GM23338 (cell line): ENCODE data around the gene BCL2. TPM values are rescaled to one million over a fixed set of nuclear protein-coding genes. Genes with fewer than 3 reads are reported as not detected.

Experiments used
- ATAC-seq: fragments of 200-7000 bp; cut with Tn5 transposase; 3 replicates; pipeline ENCODE4 v1.9.1; 2020
- DNase-seq: peaks from one replicate; pipeline ENCODE4 v3.0.0-alpha.2; 2015; ENCODE audit warnings: low spot score
- H2AFZ ChIP-seq: fragments of 200-600 bp; sonication (generic); 2 replicates; pipeline ENCODE4 v1.8.0; 2016; ENCODE audit warnings: antibody characterized with exemption, mild to moderate bottlenecking, moderate library complexity
- H3F3A ChIP-seq: fragments of 200-600 bp; sonication (generic); replicated peaks from 2 replicates; pipeline ENCODE4 v1.8.0; 2017; ENCODE audit warnings: antibody characterized with exemption, mixed run types, low read depth
- H3K27ac ChIP-seq: fragments of 200-600 bp; sonication (generic); 2 replicates; pipeline ENCODE4 v1.6.1; 2016; ENCODE audit warnings: low read depth
- H3K27me3 ChIP-seq: fragments of 200-600 bp; sonication (generic); 2 replicates; pipeline ENCODE4 v1.8.0; 2016; ENCODE audit warnings: mild to moderate bottlenecking, mixed run types, moderate library complexity; ENCODE audit not compliant: insufficient read depth
- H3K36me3 ChIP-seq: fragments of 200-600 bp; sonication (generic); 2 replicates; pipeline ENCODE4 v1.8.0; 2016; ENCODE audit warnings: mild to moderate bottlenecking; ENCODE audit not compliant: insufficient read depth
- H3K4me1 ChIP-seq: fragments of 200-600 bp; sonication (generic); 2 replicates; pipeline ENCODE4 v1.8.0; 2016; ENCODE audit warnings: mild to moderate bottlenecking, moderate library complexity; ENCODE audit not compliant: insufficient read depth
- H3K4me2 ChIP-seq: fragments of 200-600 bp; sonication (generic); 2 replicates; pipeline ENCODE4 v1.7.1; 2017; ENCODE audit warnings: mixed run types
- H3K4me3 ChIP-seq: fragments of 200-600 bp; sonication (generic); 2 replicates; pipeline ENCODE4 v1.6.1; 2016; ENCODE audit warnings: mixed run types
- H3K79me2 ChIP-seq: fragments of 200-600 bp; sonication (generic); replicated peaks from 2 replicates; pipeline ENCODE4 v1.8.0; 2017; ENCODE audit warnings: mild to moderate bottlenecking; ENCODE audit not compliant: insufficient read depth
- H3K9me2 ChIP-seq: fragments of 200-600 bp; sonication (generic); 2 replicates; pipeline ENCODE4 v1.8.0; 2017; ENCODE audit not compliant: insufficient read depth
- H4K20me1 ChIP-seq: fragments of 200-600 bp; sonication (generic); replicated peaks from 2 replicates; pipeline ENCODE4 v1.8.0; 2017; ENCODE audit warnings: mild to moderate bottlenecking; ENCODE audit not compliant: insufficient read depth
- H3K27ac Mint-ChIP-seq: 2 replicates; pipeline ENCODE4 v1.8.0; 2020; ENCODE audit warnings: inconsistent platforms, mild to moderate bottlenecking, moderate library complexity, mixed read lengths
- H3K27me3 Mint-ChIP-seq: 3 replicates; pipeline ENCODE4 v1.8.0; 2022; ENCODE audit warnings: low read depth, mild to moderate bottlenecking, moderate library complexity, mixed read lengths, inconsistent platforms; ENCODE audit not compliant: insufficient read depth, poor library complexity
- H3K36me3 Mint-ChIP-seq: 3 replicates; pipeline ENCODE4 v1.8.0; 2021; ENCODE audit warnings: low read depth, mild to moderate bottlenecking, inconsistent platforms, moderate library complexity, mixed read lengths
- H3K4me1 Mint-ChIP-seq: 3 replicates; pipeline ENCODE4 v1.8.0; 2020; ENCODE audit warnings: mild to moderate bottlenecking, inconsistent platforms, mixed read lengths
- H3K4me3 Mint-ChIP-seq: 3 replicates; pipeline ENCODE4 v1.8.0; 2021; ENCODE audit warnings: moderate library complexity, mild to moderate bottlenecking, inconsistent platforms, mixed read lengths
- H3K9me3 Mint-ChIP-seq: 3 replicates; pipeline ENCODE4 v1.8.0; 2020; ENCODE audit warnings: moderate library complexity, mild to moderate bottlenecking, inconsistent platforms, mixed read lengths
- CREB1 ChIP-seq: fragments of 250-450 bp; sonication (Bioruptor Pico); IDR thresholded peaks from 2 replicates; pipeline ENCODE4 v1.5.0; 2020; ENCODE audit warnings: low read depth, mild to moderate bottlenecking, moderate library complexity
- EZH2phosphoT487 ChIP-seq: fragments of 200-600 bp; sonication (generic); IDR thresholded peaks from one replicate; pipeline ENCODE4 v1.8.1; 2018; ENCODE audit warnings: antibody characterized with exemption; ENCODE audit not compliant: unreplicated experiment
- JUNB ChIP-seq: IDR thresholded peaks from one replicate; pipeline ENCODE4 v1.6.1; 2016; ENCODE audit warnings: antibody characterized with exemption; ENCODE audit not compliant: unreplicated experiment
- NANOG ChIP-seq: IDR thresholded peaks from 2 replicates; pipeline ENCODE4 v1.6.1; 2016; ENCODE audit warnings: antibody characterized with exemption, borderline replicate concordance
- POLR2AphosphoS5 ChIP-seq: IDR thresholded peaks from 2 replicates; pipeline ENCODE4 v1.6.1; 2016; ENCODE audit warnings: antibody characterized with exemption, low read depth
- STAT1 ChIP-seq: IDR thresholded peaks from one replicate; pipeline ENCODE4 v1.6.1; 2016; ENCODE audit warnings: antibody characterized with exemption; ENCODE audit not compliant: unreplicated experiment
- ZNF114 ChIP-seq: fragments of 250-450 bp; sonication (Bioruptor Pico); IDR thresholded peaks from 2 replicates; pipeline ENCODE4 v1.5.0; 2020; ENCODE audit warnings: mild to moderate bottlenecking, moderate library complexity
- polyA plus RNA-seq: library from polyadenylated mRNA; unstranded; fragments of >200 nt; fragmentation: Nextera tagmentation; extraction: Ambion mirVana; gene quantifications from 2 replicates; pipeline ENCODE4 v1.2.1, GENCODE V29; 2016
- total RNA-seq: library from RNA; depleted of rRNA; stranded (reverse); fragments of >200 nt; shearing (Covaris generic); gene quantifications from 2 replicates; pipeline ENCODE4 v1.2.3, GENCODE V29; 2014
- TF ChIP-seq, protein P1 (sequence below), 2 experiments: fragments of 200-600 bp in 1 of 2; sonication (generic) in 1 of 2; conservative IDR thresholded peaks; 2 replicates each; pipeline versions ENCODE4 v1.5.1 to v1.6.1; 2016 to 2017; ENCODE audit warnings: antibody characterized with exemption in 2 of 2, low read depth in 2 of 2, mild to moderate bottlenecking in 2 of 2, moderate library complexity in 1 of 2
- TF ChIP-seq, protein P2 (sequence below): IDR thresholded peaks from one replicate; pipeline ENCODE4 v1.6.1; 2018; ENCODE audit warnings: antibody characterized with exemption; ENCODE audit not compliant: unreplicated experiment

Gene BCL2
- total and polyA plus RNA-seq, 2 experiments from 2014 or later, result 1.2 to 4.0 TPM

DNA sequence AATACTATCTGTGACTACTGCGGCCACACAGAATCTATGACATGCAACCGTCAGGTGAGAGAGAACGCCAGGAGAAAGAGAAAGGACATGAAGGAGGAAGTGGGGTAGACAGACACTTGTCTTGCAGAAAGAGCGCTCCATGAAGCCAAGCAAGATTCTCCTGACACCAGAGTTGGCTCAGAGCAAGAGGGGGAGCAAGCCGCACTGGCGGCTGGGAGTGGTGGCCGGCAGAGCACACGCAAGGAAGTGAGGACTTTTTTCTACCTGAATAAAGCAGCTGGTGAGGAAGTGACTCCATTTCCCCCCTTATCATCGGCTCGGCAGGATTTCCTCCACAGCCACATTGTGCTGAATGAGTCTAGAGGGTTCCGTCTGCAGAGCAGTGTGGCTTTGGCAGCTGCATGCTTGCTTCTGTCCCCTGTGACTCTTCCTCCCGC is 181.6 kb downstream of the BCL2 start:
- H3K4me3 ChIP-seq, result peak overlapping the region; percentile 19; the same call in 1 of the 2 replicates
- peak overlapping the region; percentile 92 for H3K27ac Mint-ChIP-seq
- DNase-seq (no peak), ATAC-seq (peak; percentile 48)
- peak overlapping the region; percentile 56; the same call in 1 of the 2 replicates for H3K27ac ChIP-seq
- 0 out of 2 replicates have a peak, but pooled peaks cover 4% of the 10 kb centered on the region for H3K9me2 ChIP-seq
- no peaks in the 10 kb centered on the region for H3K79me2 ChIP-seq
- no peaks in the 10 kb centered on the region for H4K20me1 ChIP-seq
- H3K36me3 ChIP-seq, result no peaks in the 10 kb centered on the region
- H3K4me1 Mint-ChIP-seq, result peaks cover 29% of the 10 kb centered on the region
- no peaks in the 10 kb centered on the region; the same call in 2 of the 3 replicates for H3K9me3 Mint-ChIP-seq
- no peak for TF ChIP-seq JUNB
- TF ChIP-seq, protein P1, sequence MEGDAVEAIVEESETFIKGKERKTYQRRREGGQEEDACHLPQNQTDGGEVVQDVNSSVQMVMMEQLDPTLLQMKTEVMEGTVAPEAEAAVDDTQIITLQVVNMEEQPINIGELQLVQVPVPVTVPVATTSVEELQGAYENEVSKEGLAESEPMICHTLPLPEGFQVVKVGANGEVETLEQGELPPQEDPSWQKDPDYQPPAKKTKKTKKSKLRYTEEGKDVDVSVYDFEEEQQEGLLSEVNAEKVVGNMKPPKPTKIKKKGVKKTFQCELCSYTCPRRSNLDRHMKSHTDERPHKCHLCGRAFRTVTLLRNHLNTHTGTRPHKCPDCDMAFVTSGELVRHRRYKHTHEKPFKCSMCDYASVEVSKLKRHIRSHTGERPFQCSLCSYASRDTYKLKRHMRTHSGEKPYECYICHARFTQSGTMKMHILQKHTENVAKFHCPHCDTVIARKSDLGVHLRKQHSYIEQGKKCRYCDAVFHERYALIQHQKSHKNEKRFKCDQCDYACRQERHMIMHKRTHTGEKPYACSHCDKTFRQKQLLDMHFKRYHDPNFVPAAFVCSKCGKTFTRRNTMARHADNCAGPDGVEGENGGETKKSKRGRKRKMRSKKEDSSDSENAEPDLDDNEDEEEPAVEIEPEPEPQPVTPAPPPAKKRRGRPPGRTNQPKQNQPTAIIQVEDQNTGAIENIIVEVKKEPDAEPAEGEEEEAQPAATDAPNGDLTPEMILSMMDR (conservative IDR thresholded peaks at IDR 0.05; ENCODE audit: low read depth in 2 of 2), result no peak
- H3K27me3 ChIP-seq, result no peaks in the 10 kb centered on the region
- peaks cover 17% of the 10 kb centered on the region for H3K4me1 ChIP-seq
- peak overlapping the region; percentile 67 for H3K4me3 Mint-ChIP-seq
- peaks cover 4% of the 10 kb centered on the region for H3K27me3 Mint-ChIP-seq
- H3K4me2 ChIP-seq, result peak overlapping the region; percentile 63
- peak overlapping the region; percentile 44 for H2AFZ ChIP-seq
- H3K36me3 Mint-ChIP-seq, result no peaks in the 10 kb centered on the region; the same call in 2 of the 3 replicates
- H3F3A ChIP-seq, result no peaks in the 10 kb centered on the region

DNA sequence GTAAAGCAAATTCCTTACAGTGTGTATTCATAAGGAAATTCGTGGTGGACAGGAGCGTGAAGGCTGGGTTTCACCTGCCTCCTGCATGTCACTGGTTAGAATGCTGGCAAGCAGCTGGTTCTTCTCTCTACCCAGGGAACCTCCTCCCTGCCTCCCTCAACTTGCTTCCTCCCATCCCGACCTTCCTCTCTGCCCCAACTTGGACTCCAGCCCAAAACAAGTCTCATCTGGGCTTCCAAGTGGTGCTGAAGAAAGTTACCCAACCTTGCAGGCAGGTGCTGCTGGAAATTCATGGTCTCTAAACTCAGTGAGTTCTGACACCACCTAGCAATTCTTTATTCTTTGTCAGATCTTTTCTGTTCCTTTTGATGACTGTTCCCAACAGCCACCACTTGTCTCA is 184.5 kb downstream of the BCL2 start:
- no peaks in the 10 kb centered on the region; the same call in 2 of the 3 replicates for H3K36me3 Mint-ChIP-seq
- no peaks in the 10 kb centered on the region for H4K20me1 ChIP-seq
- peaks cover 2% of the 10 kb centered on the region for H3K27me3 Mint-ChIP-seq
- H3F3A ChIP-seq, result no peaks in the 10 kb centered on the region
- H3K27ac ChIP-seq, result no peak overlapping the region
- H3K4me3 Mint-ChIP-seq, result no peak overlapping the region
- H3K9me3 Mint-ChIP-seq, result no peaks in the 10 kb centered on the region; the same call in 2 of the 3 replicates
- H3K27me3 ChIP-seq, result no peaks in the 10 kb centered on the region
- H3K36me3 ChIP-seq, result no peaks in the 10 kb centered on the region
- no peak overlapping the region for H3K27ac Mint-ChIP-seq
- peaks cover 22% of the 10 kb centered on the region for H3K4me1 ChIP-seq
- no peak overlapping the region for H3K4me3 ChIP-seq
- H3K4me2 ChIP-seq, result no peak overlapping the region
- 0 out of 2 replicates have a peak, but pooled peaks cover 4% of the 10 kb centered on the region for H3K9me2 ChIP-seq
- no peak for ATAC-seq
- peaks cover 38% of the 10 kb centered on the region for H3K4me1 Mint-ChIP-seq
- H2AFZ ChIP-seq, result no peak overlapping the region
- DNase-seq, result no peak
- no peaks in the 10 kb centered on the region for H3K79me2 ChIP-seq
- no peak for TF ChIP-seq ZNF114 (CRISPR knock-in tag)
- TF ChIP-seq, protein P1 (conservative IDR thresholded peaks at IDR 0.05; ENCODE audit: low read depth in 2 of 2), result no peak
- no peak for TF ChIP-seq JUNB
- no peak for TF ChIP-seq CREB1 (CRISPR knock-in tag)
- no peak for TF ChIP-seq NANOG
- TF ChIP-seq STAT1, result no peak
- TF ChIP-seq, protein P2, sequence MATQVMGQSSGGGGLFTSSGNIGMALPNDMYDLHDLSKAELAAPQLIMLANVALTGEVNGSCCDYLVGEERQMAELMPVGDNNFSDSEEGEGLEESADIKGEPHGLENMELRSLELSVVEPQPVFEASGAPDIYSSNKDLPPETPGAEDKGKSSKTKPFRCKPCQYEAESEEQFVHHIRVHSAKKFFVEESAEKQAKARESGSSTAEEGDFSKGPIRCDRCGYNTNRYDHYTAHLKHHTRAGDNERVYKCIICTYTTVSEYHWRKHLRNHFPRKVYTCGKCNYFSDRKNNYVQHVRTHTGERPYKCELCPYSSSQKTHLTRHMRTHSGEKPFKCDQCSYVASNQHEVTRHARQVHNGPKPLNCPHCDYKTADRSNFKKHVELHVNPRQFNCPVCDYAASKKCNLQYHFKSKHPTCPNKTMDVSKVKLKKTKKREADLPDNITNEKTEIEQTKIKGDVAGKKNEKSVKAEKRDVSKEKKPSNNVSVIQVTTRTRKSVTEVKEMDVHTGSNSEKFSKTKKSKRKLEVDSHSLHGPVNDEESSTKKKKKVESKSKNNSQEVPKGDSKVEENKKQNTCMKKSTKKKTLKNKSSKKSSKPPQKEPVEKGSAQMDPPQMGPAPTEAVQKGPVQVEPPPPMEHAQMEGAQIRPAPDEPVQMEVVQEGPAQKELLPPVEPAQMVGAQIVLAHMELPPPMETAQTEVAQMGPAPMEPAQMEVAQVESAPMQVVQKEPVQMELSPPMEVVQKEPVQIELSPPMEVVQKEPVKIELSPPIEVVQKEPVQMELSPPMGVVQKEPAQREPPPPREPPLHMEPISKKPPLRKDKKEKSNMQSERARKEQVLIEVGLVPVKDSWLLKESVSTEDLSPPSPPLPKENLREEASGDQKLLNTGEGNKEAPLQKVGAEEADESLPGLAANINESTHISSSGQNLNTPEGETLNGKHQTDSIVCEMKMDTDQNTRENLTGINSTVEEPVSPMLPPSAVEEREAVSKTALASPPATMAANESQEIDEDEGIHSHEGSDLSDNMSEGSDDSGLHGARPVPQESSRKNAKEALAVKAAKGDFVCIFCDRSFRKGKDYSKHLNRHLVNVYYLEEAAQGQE, result no peak
- TF ChIP-seq POLR2AphosphoS5, result no peak
- no peak for TF ChIP-seq EZH2phosphoT487
